NCI-H146 treated with DMSO at 0.1 percent for 48 hours (cell line): ENCODE results near the gene OGG1.

Experiments
- DNase-seq: peaks from one replicate; lab custom pipeline; 2025; ENCODE audit not compliant: unreplicated experiment; lab: John Stamatoyannopoulos, UW

OGG1 gene

GRCh38 chr3:9749645-9750555 lies at the start of gene OGG1:
Gene OGG1 (plus strand): TSS chr3:9749952. CDS start chr3:9750287, 335 bp downstream.
- DNase-seq, result peak; percentile 93

- no peak for DNase-seq
Observed at GRCh38 chr3:9700536-9700935, 49.2 kb upstream of the OGG1 start.

- no peak for DNase-seq
Observed at GRCh38 chr3:9701006-9701405, 48.7 kb upstream of the OGG1 start.

GRCh38 chr3:9701711-9702110 lies 48.0 kb upstream of the OGG1 start:
- DNase-seq, result no peak

- no peak for DNase-seq
Observed at GRCh38 chr3:9703240-9703639, 46.5 kb upstream of the OGG1 start.

GRCh38 chr3:9703736-9704346 lies 45.9 kb upstream of the OGG1 start, which contains the start of gene CPNE9:
Gene CPNE9 (plus strand): TSS chr3:9703833. CDS start chr3:9703997, 164 bp downstream.
- DNase-seq, result no peak

GRCh38 chr3:9704347-9705322 lies 45.1 kb upstream of the OGG1 start:
- peak; percentile 33 for DNase-seq

- DNase-seq, result no peak
Observed at GRCh38 chr3:9710174-9710739, 39.5 kb upstream of the OGG1 start.

GRCh38 chr3:9712415-9712814 lies 37.3 kb upstream of the OGG1 start:
- DNase-seq, result no peak

- DNase-seq, result no peak
Observed at GRCh38 chr3:9713142-9713541, 36.6 kb upstream of the OGG1 start.

- no peak for DNase-seq
Observed at GRCh38 chr3:9715136-9715535, 34.6 kb upstream of the OGG1 start.

- no peak for DNase-seq
Observed at GRCh38 chr3:9715764-9716437, 33.9 kb upstream of the OGG1 start.

GRCh38 chr3:9716801-9717555 lies 32.8 kb upstream of the OGG1 start:
- DNase-seq, result no peak

- no peak for DNase-seq
Observed at GRCh38 chr3:9717563-9717962, 32.2 kb upstream of the OGG1 start.

GRCh38 chr3:9718118-9718517 lies 31.6 kb upstream of the OGG1 start:
- no peak for DNase-seq

- DNase-seq, result no peak
Observed at GRCh38 chr3:9721015-9721699, 28.6 kb upstream of the OGG1 start.

GRCh38 chr3:9721700-9722060 lies 28.1 kb upstream of the OGG1 start:
- DNase-seq, result no peak

- no peak for DNase-seq
Observed at GRCh38 chr3:9725775-9726515, 23.8 kb upstream of the OGG1 start.
